ENCODE data around the gene STARD13.

STARD13 gene

GRCh38 chr13:33312861-33313212, 27.3 kb upstream of the STARD13 start:
- H3K27me3 ChIP-seq (ENCODE audit: insufficient read depth, poor library complexity, severe bottlenecking) = no peaks in the 10 kb centered on the region
- H3K4me3 ChIP-seq (replicated peaks; ENCODE audit: insufficient read depth, low read length) = no peak overlapping the region
- no peak for DNase-seq (ENCODE audit: low read depth in 1 of 2, low spot score in 1 of 2)
- H3K27ac ChIP-seq (replicated peaks) = no peak overlapping the region
- TF ChIP-seq POLR2AphosphoS5 (IDR thresholded peaks at IDR 0.05; ENCODE audit: low read depth) = no peak
- TF ChIP-seq SPI1 (IDR thresholded peaks at IDR 0.05; ENCODE audit: borderline replicate concordance, low read depth) = no peak
- TF ChIP-seq GABPA (IDR thresholded peaks at IDR 0.05; ENCODE audit: low read depth) = no peak
- TF ChIP-seq REST (IDR thresholded peaks at IDR 0.05; ENCODE audit: insufficient replicate concordance, low read depth) = no peak

- H3K27me3 ChIP-seq (ENCODE audit: insufficient read depth, poor library complexity, severe bottlenecking) = no peaks in the 10 kb centered on the region
- no peak for DNase-seq (ENCODE audit: low read depth in 1 of 2, low spot score in 1 of 2)
- TF ChIP-seq CTCF (IDR thresholded peaks at IDR 0.05; ENCODE audit: insufficient read depth, low read length) (no peak), SPI1 (IDR thresholded peaks at IDR 0.05; ENCODE audit: borderline replicate concordance, low read depth) (peak; percentile 16; the same call in 1 of the 2 replicates), REST (IDR thresholded peaks at IDR 0.05; ENCODE audit: insufficient replicate concordance, low read depth) (no peak), GABPA (IDR thresholded peaks at IDR 0.05; ENCODE audit: low read depth) (no peak), POLR2AphosphoS5 (IDR thresholded peaks at IDR 0.05; ENCODE audit: low read depth) (no peak)
These were observed 26.8 kb upstream of the STARD13 start for GRCh38 chr13:33312150-33312860.

GRCh38 chr13:33311040-33311439, 25.5 kb upstream of the STARD13 start:
- H3K4me3 ChIP-seq (replicated peaks; ENCODE audit: insufficient read depth, low read length) = no peak overlapping the region
- H3K27me3 ChIP-seq (ENCODE audit: insufficient read depth, poor library complexity, severe bottlenecking) = no peaks in the 10 kb centered on the region
- no peak for DNase-seq (ENCODE audit: low read depth in 1 of 2, low spot score in 1 of 2)
- H3K27ac ChIP-seq (replicated peaks) = no peak overlapping the region
- TF ChIP-seq CTCF (IDR thresholded peaks at IDR 0.05; ENCODE audit: insufficient read depth, low read length) (no peak), REST (IDR thresholded peaks at IDR 0.05; ENCODE audit: insufficient replicate concordance, low read depth) (no peak), POLR2AphosphoS5 (IDR thresholded peaks at IDR 0.05; ENCODE audit: low read depth) (no peak), SPI1 (IDR thresholded peaks at IDR 0.05; ENCODE audit: borderline replicate concordance, low read depth) (no peak), GABPA (IDR thresholded peaks at IDR 0.05; ENCODE audit: low read depth) (no peak)

More at GRCh38 chr13:33312150-33312860, 26.8 kb upstream of the STARD13 start:
- no peak overlapping the region for H3K4me3 ChIP-seq (replicated peaks; ENCODE audit: insufficient read depth, low read length)
- H3K27ac ChIP-seq (replicated peaks) = no peak overlapping the region
